ENCODE measurements around the gene LTB. TPM values are rescaled to one million over a fixed set of nuclear protein-coding genes. Genes with fewer than 3 reads are reported as not detected.

LTB gene
- total RNA-seq, 2 experiments from 2014 or later, result 426 to 431 TPM

DNA sequence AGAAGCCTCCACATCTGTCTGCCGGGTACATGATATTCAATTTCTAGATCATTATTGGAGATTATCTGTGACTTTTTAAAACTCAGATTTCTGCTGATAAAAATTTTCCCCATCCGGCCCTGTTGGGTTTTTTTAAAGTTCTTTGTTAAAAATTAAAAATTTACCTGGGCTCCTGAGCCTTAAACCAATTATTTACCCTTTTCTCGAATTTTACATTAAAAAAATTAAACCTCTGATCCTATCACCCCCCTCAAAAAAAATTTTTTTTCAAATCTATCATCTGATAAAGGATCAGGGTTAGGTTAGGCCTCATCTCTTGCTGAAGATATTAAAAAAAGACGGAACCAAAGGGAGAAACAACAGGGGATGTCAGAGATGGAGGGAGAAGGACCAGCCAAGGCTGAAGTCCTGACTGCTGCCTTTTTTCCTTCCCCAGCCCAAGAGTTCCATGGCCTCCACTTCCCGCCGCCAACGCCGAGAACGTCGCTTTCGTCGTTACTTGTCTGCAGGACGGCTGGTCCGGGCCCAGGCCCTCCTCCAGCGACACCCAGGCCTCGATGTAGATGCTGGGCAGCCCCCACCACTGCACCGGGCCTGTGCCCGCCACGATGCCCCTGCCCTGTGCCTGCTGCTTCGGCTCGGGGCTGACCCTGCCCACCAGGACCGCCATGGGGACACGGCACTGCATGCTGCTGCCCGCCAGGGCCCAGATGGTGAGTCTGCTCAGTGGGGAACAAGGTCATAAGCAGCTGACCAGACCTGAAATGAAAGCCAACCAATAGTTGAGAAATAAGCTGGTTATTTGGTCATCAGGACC is 34.3 kb downstream of the LTB start:
- Mint-ChIP-seq H3K27me3 (no peaks in the 10 kb centered on the region), H3K4me3 (peak overlapping the region; percentile 88), H3K36me3 (peaks cover 9% of the 10 kb centered on the region), H3K9me3 (no peaks in the 10 kb centered on the region), H3K27ac (peak overlapping the region; percentile 71), H3K4me1 (peaks cover 32% of the 10 kb centered on the region)
- DNase-seq, result no peak
- ATAC-seq (ENCODE audit: low read depth), result no peak
- POLR2A ChIA-PET, result interaction anchor here (0.8 to 3.4 kb wide), 13 partner anchors 22 to 128 kb away, joined by 3 to 24 read pairs (median 6); partner anchors contain the start of genes GPANK1, LST1, LTB and NCR3

DNA sequence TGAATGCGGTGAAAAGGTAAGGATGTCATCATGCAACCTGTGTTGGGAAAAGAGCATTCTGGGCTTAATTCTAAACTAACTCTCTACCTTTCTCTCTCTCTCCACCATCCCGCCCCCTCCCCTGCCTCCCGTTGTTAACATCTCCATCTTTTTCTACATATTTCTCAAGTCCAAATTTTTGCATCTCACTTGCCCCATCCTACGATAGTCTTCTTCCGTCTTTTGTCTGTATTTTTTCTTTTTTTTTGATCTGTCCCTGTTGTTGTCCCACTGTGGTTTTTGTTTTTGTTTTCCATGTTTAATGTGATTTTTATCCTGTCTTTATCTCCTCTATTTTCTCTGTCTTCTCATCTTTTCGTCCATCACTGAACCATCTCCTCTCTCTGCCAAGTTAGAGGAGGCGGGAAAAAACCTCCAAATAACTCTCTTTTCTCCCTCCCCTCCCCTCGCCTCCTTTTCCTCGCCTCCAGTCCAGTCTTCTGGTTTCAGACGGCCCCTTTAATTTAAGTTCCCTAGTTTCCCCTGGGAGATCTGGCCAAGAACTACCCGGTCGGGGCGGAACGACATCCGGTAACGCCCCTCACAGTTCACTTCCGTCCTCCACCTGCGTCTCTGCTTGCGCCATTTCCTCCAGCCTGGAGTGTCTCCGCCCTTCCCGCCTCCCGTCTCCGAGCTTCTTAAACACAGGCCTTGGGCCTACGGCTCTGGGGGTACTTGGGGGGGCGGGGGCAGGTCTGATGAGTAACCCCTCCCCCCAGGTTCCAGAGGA is 35.1 kb downstream of the LTB start, which contains the start of gene NFKBIL1:
TSS of gene NFKBIL1 (plus strand) at position 651 of the 769 bp plus-strand sequence. CDS start at position 738, 87 bp downstream.
- H3K9me3 Mint-ChIP-seq, result no peaks in the 10 kb centered on the region
- peaks cover 9% of the 10 kb centered on the region for H3K36me3 Mint-ChIP-seq
- POLR2A ChIA-PET, result interaction anchor here (0.8 to 3.4 kb wide), 11 partner anchors 23 to 288 kb away, joined by 3 to 24 read pairs (median 7); partner anchors contain the start of genes LST1, LTB, NCR3 and TNF
- peaks cover 32% of the 10 kb centered on the region for H3K4me1 Mint-ChIP-seq
- DNase-seq (peak; percentile 83), ATAC-seq (ENCODE audit: low read depth) (peak; percentile 81)
- peak within 1 kb of the TSS; percentile 71 for H3K27ac Mint-ChIP-seq
- H3K27me3 Mint-ChIP-seq, result no peaks in the 10 kb centered on the region
- H3K4me3 Mint-ChIP-seq, result peak within 1 kb of the TSS; percentile 88

DNA sequence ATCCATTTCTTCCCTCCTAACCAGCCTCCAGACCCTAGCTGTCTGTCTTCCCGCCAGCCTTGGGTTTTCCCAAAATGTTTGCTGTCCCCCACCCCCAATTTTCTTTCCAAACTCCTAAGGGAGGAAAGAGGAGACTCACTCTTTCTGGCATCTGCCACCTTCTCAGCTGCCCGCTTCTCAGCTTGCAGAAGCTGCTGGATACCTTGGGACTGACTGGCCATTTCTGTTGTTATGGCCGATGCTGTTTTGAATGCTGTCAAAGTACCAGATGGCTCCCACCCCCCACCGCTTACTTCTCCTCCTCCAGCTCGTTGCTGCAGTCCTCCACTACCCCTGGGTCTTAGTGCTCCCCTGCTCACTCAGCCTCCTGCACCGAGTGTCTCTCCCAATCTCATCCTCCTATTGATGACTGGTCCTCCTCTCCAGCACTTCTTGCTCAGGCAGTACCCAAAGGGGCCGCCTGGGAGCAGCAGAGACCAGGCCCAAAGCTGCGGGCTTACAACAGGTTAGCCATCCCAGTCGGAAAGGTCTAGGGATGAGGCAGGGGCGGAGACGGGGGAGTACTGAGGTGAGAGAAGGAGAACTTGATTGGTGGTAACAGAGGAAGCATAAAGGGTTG is 35.8 kb downstream of the LTB start, which contains the start of gene ATP6V1G2:
TSS of gene ATP6V1G2 (minus strand) at position 270 of the 619 bp plus-strand sequence. CDS start at position 221, 49 bp downstream.
- peak; percentile 61 for ATAC-seq (ENCODE audit: low read depth)
- POLR2A ChIA-PET, result interaction anchor here (0.8 to 3.4 kb wide), 9 partner anchors 31 to 289 kb away, joined by 3 to 24 read pairs (median 7); partner anchors contain the start of genes LST1, LTB and NCR3
- Mint-ChIP-seq H3K27ac (peak within 1 kb of the TSS; percentile 71), H3K27me3 (no peaks in the 10 kb centered on the region), H3K9me3 (no peaks in the 10 kb centered on the region), H3K4me3 (peak within 1 kb of the TSS; percentile 88), H3K36me3 (peaks cover 8% of the 10 kb centered on the region), H3K4me1 (peaks cover 31% of the 10 kb centered on the region)
- peak; percentile 91 for DNase-seq

DNA sequence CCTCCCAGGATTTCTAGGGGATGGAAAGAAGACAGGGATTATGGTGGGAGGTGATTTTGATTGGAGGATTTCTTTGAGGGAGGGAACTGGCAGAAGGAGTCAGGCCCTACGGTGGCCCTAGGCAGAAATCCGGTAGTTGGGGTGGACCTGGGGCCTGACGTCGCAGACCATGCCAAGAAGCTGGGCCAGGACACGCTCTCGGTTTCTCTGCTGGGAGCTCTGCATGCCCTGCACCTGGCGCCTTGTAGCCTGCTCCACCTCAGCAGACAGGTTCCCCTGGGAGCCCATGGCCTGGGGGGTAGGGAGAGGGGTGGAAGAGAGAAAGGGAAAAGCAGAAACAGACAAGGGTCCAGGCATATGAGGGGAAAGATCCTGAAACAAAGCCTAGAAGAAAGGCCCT is 36.9 kb downstream of the LTB start:
- no peak for DNase-seq

DNA sequence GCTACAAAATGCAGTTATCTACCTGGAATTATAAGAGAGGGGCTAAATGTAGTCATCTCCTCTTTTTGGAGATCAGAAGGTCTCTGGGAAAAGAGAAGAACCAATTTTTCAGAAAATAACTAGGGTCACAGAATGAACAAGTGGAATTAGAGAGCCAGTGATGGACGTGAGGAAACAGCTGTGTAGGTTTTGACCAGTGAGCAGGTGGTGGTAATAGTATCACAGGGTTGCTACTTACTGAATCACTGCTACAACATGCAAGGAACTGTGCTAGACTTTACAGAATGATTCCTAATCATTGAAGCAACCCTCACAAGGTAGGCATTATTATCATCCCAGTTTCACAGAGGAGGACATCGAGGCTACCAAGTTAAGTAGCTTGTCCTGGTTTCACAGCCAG is 37.5 kb downstream of the LTB start:
- Mint-ChIP-seq H3K36me3 (peaks cover 14% of the 10 kb centered on the region), H3K4me3 (no peak overlapping the region), H3K27me3 (no peaks in the 10 kb centered on the region), H3K4me1 (peaks cover 32% of the 10 kb centered on the region), H3K9me3 (no peaks in the 10 kb centered on the region), H3K27ac (no peak overlapping the region)
- DNase-seq (no peak), ATAC-seq (ENCODE audit: low read depth) (no peak)
- POLR2A ChIA-PET, result no interaction called here

More for the DNA sequence above, 36.9 kb downstream of the LTB start:
- no peaks in the 10 kb centered on the region for H3K27me3 Mint-ChIP-seq
- H3K4me1 Mint-ChIP-seq, result peaks cover 29% of the 10 kb centered on the region
- no peak for ATAC-seq (ENCODE audit: low read depth)
- H3K27ac Mint-ChIP-seq, result peak overlapping the region; percentile 8
- H3K36me3 Mint-ChIP-seq, result peaks cover 11% of the 10 kb centered on the region
- H3K9me3 Mint-ChIP-seq, result no peaks in the 10 kb centered on the region
- POLR2A ChIA-PET, result no interaction called here
- H3K4me3 Mint-ChIP-seq, result no peak overlapping the region

DNA sequence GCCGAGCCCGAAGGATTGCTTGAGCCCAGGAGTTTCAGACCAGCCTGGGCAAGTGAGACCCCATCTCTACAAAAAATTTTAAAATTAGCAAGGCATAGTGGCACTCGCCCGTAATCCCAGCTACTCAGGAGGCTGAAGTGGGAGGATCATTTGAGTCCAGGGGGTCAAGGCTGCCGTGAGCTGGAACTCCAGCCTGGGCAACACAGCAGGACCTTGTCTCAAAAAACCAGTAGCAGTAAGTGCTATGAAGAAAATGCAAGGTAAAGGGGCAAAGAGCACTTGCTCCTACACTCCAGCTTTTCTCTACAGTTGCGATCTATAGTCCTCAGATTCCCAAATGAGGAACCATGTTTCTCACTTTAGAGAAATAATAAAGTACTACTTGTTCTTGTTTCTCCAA is 38.6 kb downstream of the LTB start:
- POLR2A ChIA-PET, result no interaction called here
- peaks cover 24% of the 10 kb centered on the region for H3K36me3 Mint-ChIP-seq

DNA sequence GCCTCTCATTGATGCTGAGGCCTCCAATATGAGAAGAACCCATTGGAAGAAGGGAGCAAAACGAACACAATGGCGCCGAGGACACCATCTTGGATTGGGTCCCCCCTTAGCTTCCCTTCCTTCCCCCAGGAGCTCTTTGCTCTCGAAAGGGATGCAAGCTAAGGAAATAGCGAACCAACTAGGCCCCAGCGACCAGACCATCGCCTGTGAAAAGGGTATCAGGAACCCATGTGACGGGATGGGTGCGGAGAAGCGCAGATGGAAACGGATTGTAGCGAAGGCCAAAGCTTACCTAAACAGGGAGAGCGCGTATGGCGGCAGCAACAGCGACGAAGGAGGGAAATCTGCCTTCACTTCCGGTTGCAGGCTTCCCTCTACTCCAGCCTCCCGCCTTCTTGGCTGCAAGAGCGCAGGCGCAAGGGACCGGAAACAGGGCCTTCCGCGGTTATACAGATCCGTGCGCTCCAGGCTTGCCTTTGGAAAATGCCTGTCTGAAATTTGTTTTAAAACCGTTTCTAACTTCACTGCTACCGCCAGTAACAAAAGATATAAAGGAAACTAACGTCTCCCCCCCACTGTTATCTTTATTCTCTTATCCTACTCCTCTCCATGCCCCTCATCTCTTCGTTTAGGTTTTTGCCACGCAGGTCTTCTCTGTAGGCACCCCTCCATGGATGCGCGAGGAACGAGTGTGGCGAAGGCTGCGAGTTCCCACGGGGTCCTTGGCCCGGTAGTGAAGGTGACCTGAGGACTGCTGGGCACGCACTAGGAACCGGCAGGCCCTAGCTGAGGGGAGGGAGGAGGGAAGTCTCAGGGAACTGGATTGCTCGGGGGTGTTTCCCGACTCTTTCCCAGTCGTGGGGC is 40.3 kb downstream of the LTB start, which contains the start of gene DDX39B:
TSS of gene DDX39B (minus strand) at position 346 of the 864 bp plus-strand sequence. CDS start 1,471 bp downstream, outside the sequence.
- H3K27me3 Mint-ChIP-seq, result no peaks in the 10 kb centered on the region
- DNase-seq (peak; percentile 89), ATAC-seq (ENCODE audit: low read depth) (peak; percentile 80)
- peaks cover 33% of the 10 kb centered on the region for H3K36me3 Mint-ChIP-seq
- H3K27ac Mint-ChIP-seq, result peak within 1 kb of the TSS; percentile 91
- peaks cover 37% of the 10 kb centered on the region for H3K4me1 Mint-ChIP-seq
- H3K9me3 Mint-ChIP-seq, result no peaks in the 10 kb centered on the region
- POLR2A ChIA-PET, result interaction anchor here (0.6 to 3.9 kb wide), 33 partner anchors 8 to 1304 kb away, joined by 3 to 55 read pairs (median 6); partner anchors contain the start of genes BAG6, C6orf47, CLIC1 and DXO
- peak within 1 kb of the TSS; percentile 95 for H3K4me3 Mint-ChIP-seq

More for the DNA sequence above, 38.6 kb downstream of the LTB start:
- Mint-ChIP-seq H3K9me3 (no peaks in the 10 kb centered on the region), H3K27me3 (no peaks in the 10 kb centered on the region), H3K4me1 (peaks cover 37% of the 10 kb centered on the region), H3K27ac (no peak overlapping the region), H3K4me3 (no peak overlapping the region)
- DNase-seq, result no peak
- no peak for ATAC-seq (ENCODE audit: low read depth)

DNA sequence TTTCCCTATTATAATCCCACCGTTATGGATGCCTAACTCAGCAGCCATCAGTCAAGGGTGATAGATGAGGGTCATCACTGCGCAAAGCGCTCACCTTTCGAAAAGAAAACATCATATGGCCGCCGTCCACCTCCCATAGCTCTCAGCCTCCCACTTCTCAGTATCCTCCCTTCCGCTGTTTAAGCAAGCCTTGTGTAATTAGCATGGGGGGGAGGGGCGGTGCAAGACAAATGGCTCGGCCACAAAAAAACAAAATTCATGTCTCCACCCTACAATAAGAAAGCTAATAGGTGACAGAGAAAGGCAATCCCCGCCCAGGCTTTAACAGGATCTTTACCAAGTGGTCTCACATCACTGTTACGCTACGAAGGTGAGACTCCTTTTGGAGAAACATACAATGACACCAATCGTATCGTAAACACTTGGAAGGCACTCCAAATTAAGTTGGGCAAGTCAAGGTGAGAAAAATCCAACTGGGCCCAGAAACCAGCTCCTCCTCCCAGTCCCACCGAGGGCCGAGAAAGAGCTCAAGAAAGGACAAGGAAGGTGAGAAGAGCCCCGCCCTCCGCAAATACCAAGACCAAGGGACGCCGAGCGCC is 41.1 kb downstream of the LTB start:
- H3K9me3 Mint-ChIP-seq, result no peaks in the 10 kb centered on the region
- no peaks in the 10 kb centered on the region for H3K27me3 Mint-ChIP-seq
- H3K4me1 Mint-ChIP-seq, result peaks cover 40% of the 10 kb centered on the region
- H3K4me3 Mint-ChIP-seq, result peak overlapping the region; percentile 95
- H3K27ac Mint-ChIP-seq, result peak overlapping the region; percentile 91
- ATAC-seq (ENCODE audit: low read depth) (peak; percentile 16), DNase-seq (peak; percentile 63)
- peaks cover 36% of the 10 kb centered on the region for H3K36me3 Mint-ChIP-seq
- POLR2A ChIA-PET, result interaction anchor here (0.6 to 3.9 kb wide), 34 partner anchors 9 to 1304 kb away, joined by 3 to 55 read pairs (median 6); partner anchors contain the start of genes BAG6, C6orf47, CLIC1 and DXO

DNA sequence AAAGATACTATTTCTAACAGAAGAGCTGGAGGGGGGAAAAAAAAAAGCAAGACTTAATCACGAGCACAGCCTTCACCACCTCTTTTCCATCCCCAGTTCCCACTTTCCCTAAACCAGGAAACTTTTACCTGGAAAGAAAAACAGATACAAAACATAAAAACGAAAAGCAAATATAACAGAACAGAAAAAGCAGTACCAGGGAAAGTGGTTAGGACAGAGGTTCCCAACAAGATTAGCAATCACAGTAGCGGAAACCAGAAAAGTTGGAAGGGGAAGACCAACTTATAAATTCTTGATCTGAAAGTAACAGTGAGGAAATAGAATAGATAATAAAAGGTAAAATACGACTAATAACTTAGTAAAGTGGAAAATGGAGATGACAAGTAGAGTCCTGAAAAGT is 41.6 kb downstream of the LTB start:
- POLR2A ChIA-PET, result interaction anchor here (0.6 to 3.9 kb wide), 24 partner anchors 12 to 431 kb away, joined by 3 to 55 read pairs (median 6); partner anchors contain the start of genes BAG6, C6orf47, CLIC1 and DXO
- Mint-ChIP-seq H3K36me3 (peaks cover 41% of the 10 kb centered on the region), H3K4me1 (peaks cover 46% of the 10 kb centered on the region), H3K27ac (peak overlapping the region; percentile 87), H3K4me3 (peak overlapping the region; percentile 95), H3K27me3 (no peaks in the 10 kb centered on the region), H3K9me3 (no peaks in the 10 kb centered on the region)
- ATAC-seq (ENCODE audit: low read depth), result no peak
- no peak for DNase-seq

DNA sequence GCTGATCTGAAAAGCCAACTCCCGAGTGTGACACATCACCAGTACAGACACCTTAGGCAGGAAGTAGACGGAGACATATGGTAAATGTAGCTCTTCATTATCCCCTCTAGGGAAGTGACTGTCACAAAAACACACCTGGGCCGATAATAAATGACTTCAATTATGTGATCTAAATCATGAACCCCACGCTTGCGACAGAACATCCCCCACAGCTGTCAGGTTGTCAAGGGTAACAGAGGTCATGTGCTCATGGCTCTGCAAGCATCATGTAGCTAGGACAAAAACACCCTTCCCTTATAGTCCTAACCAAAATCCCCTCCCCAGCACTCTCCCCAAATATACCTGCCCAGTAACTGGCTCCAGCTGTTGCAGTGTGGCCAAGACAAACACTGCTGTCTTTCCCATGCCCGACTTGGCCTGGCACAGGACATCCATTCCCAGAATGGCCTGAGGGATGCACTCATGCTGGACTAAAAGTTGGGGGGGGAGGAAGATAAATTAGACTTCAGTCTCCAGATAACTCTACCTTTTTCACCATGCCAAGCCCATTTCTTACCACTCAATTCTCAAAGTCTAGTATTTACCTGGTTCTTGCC is 43.3 kb downstream of the LTB start:
- H3K36me3 Mint-ChIP-seq, result peaks cover 54% of the 10 kb centered on the region
- no peak for DNase-seq
- peak overlapping the region; percentile 95 for H3K4me3 Mint-ChIP-seq
- H3K4me1 Mint-ChIP-seq, result peaks cover 56% of the 10 kb centered on the region
- no peaks in the 10 kb centered on the region for H3K27me3 Mint-ChIP-seq
- no peaks in the 10 kb centered on the region for H3K9me3 Mint-ChIP-seq
- POLR2A ChIA-PET, result interaction anchor here (1.0 to 3.9 kb wide), 3 partner anchors 10 to 44 kb away, joined by 4 to 27 read pairs (median 10); partner anchors contain the start of genes MCCD1 and MICB
- H3K27ac Mint-ChIP-seq, result peak overlapping the region; percentile 72
- no peak for ATAC-seq (ENCODE audit: low read depth)
